Stomach smooth muscle (tissue), 2 donors: ENCODE results near the gene PIGT.

Experiments
- H3K27ac ChIP-seq: one replicate; pipeline ENCODE4 v1.7.0; 2013; ENCODE audit warnings: mild to moderate bottlenecking, low read length, inconsistent platforms
- H3K27me3 ChIP-seq, 2 donors: one replicate each; pipeline ENCODE4 v1.7.0; 2013; ENCODE audit warnings: low read length in 2 of 2; ENCODE audit not compliant: insufficient read depth in 2 of 2, control insufficient read depth in 1 of 2
- H3K36me3 ChIP-seq, 2 donors: one replicate each; pipeline ENCODE4 v1.7.0; 2013; ENCODE audit warnings: low read length in 2 of 2; ENCODE audit not compliant: control insufficient read depth in 2 of 2, insufficient read depth in 2 of 2
- H3K4me1 ChIP-seq: one replicate; pipeline ENCODE4 v1.7.0; 2013; ENCODE audit warnings: low read length; ENCODE audit not compliant: control insufficient read depth, insufficient read depth
- H3K4me3 ChIP-seq, 2 donors: one replicate each; pipeline ENCODE4 v1.7.0; 2013; ENCODE audit warnings: low read length in 2 of 2
- H3K9ac ChIP-seq, 2 donors: one replicate each; pipeline ENCODE4 v1.7.0; 2013; ENCODE audit warnings: low read length in 2 of 2, mild to moderate bottlenecking in 1 of 2
- H3K9me3 ChIP-seq, 2 donors: one replicate each; pipeline ENCODE4 v1.7.0; 2013; ENCODE audit warnings: low read length in 2 of 2; ENCODE audit not compliant: control insufficient read depth in 2 of 2
- donor health status: healthy.
- donor health status: Pancreatic carcinoma.

PIGT gene

GRCh38 chr20:45410887-45411286, 5.1 kb upstream of the PIGT start:
- no peak overlapping the region for H3K27ac ChIP-seq
- H3K4me3 ChIP-seq = no peak overlapping the region
- no peak overlapping the region for H3K9ac ChIP-seq

GRCh38 chr20:45412653-45413052, 3.3 kb upstream of the PIGT start:
- no peaks in the 10 kb centered on the region for H3K9me3 ChIP-seq
- no peak overlapping the region for H3K4me3 ChIP-seq
- peaks cover 26 to 29% of the 10 kb centered on the region in 2 donors for H3K36me3 ChIP-seq
- H3K9ac ChIP-seq = no peak overlapping the region
- peaks cover 28% of the 10 kb centered on the region for H3K4me1 ChIP-seq
- no peaks in the 10 kb centered on the region for H3K27me3 ChIP-seq
- no peak overlapping the region for H3K27ac ChIP-seq

More at GRCh38 chr20:45410887-45411286, 5.1 kb upstream of the PIGT start:
- Histone ChIP-seq H3K27me3 (no peaks in the 10 kb centered on the region), H3K4me1 (peaks cover 19% of the 10 kb centered on the region), H3K9me3 (no peaks in the 10 kb centered on the region), H3K36me3 (peaks cover 26 to 29% of the 10 kb centered on the region in 2 donors)

GRCh38 chr20:45413479-45413878, 2.5 kb upstream of the PIGT start:
- Histone ChIP-seq H3K27ac (no peak overlapping the region), H3K9ac (no peak overlapping the region), H3K4me3 (no peak overlapping the region), H3K4me1 (peaks cover 20% of the 10 kb centered on the region), H3K36me3 (peaks cover 25 to 31% of the 10 kb centered on the region in 2 donors), H3K9me3 (no peaks in the 10 kb centered on the region), H3K27me3 (no peaks in the 10 kb centered on the region)

- H3K27me3 ChIP-seq = no peaks in the 10 kb centered on the region
- H3K27ac ChIP-seq = no peak overlapping the region
- H3K36me3 ChIP-seq = peaks cover 21 to 34% of the 10 kb centered on the region in 2 donors
- peaks cover 27% of the 10 kb centered on the region for H3K4me1 ChIP-seq
- H3K4me3 ChIP-seq = peak overlapping the region; percentile 91 to 99
- H3K9me3 ChIP-seq = no peaks in the 10 kb centered on the region
- H3K9ac ChIP-seq = peak overlapping the region in 1 of 2 donors; percentile 86
Observed at GRCh38 chr20:45416917-45417316, 976 bp downstream of the PIGT start.

GRCh38 chr20:45419188-45420091, 3.5 kb downstream of the PIGT start:
- Histone ChIP-seq H3K4me1 (peaks cover 27% of the 10 kb centered on the region), H3K36me3 (peaks cover 27 to 40% of the 10 kb centered on the region in 2 donors), H3K4me3 (peak overlapping the region in 1 of 2 donors; percentile 22), H3K27me3 (no peaks in the 10 kb centered on the region), H3K27ac (peak overlapping the region; percentile 70), H3K9ac (peak overlapping the region; percentile 13 to 16), H3K9me3 (no peaks in the 10 kb centered on the region)

- H3K4me3 ChIP-seq = no peak overlapping the region
- H3K27ac ChIP-seq = peak overlapping the region; percentile 70
- no peaks in the 10 kb centered on the region for H3K27me3 ChIP-seq
- H3K9ac ChIP-seq = peak overlapping the region in 1 of 2 donors; percentile 13
- H3K36me3 ChIP-seq = peaks cover 30 to 45% of the 10 kb centered on the region in 2 donors
- H3K9me3 ChIP-seq = no peaks in the 10 kb centered on the region
- peaks cover 27% of the 10 kb centered on the region for H3K4me1 ChIP-seq
Observed at GRCh38 chr20:45420125-45420524, 4.2 kb downstream of the PIGT start.

GRCh38 chr20:45423700-45424099, 7.8 kb downstream of the PIGT start:
- Histone ChIP-seq H3K27ac (no peak overlapping the region), H3K36me3 (peaks cover 34 to 49% of the 10 kb centered on the region in 2 donors), H3K27me3 (no peaks in the 10 kb centered on the region)

GRCh38 chr20:45425561-45425960, 9.6 kb downstream of the PIGT start:
- Histone ChIP-seq H3K9me3 (no peaks in the 10 kb centered on the region), H3K4me3 (no peak overlapping the region), H3K27ac (no peak overlapping the region), H3K4me1 (no peaks in the 10 kb centered on the region), H3K27me3 (no peaks in the 10 kb centered on the region), H3K9ac (no peak overlapping the region), H3K36me3 (peaks cover 27 to 35% of the 10 kb centered on the region in 2 donors)

More at GRCh38 chr20:45423700-45424099, 7.8 kb downstream of the PIGT start:
- no peak overlapping the region for H3K4me3 ChIP-seq
- no peak overlapping the region for H3K9ac ChIP-seq
- H3K9me3 ChIP-seq = no peaks in the 10 kb centered on the region
- peaks cover 14% of the 10 kb centered on the region for H3K4me1 ChIP-seq

- Histone ChIP-seq H3K9me3 (no peaks in the 10 kb centered on the region), H3K36me3 (peaks cover 18 to 27% of the 10 kb centered on the region in 2 donors), H3K27me3 (no peaks in the 10 kb centered on the region), H3K4me1 (no peaks in the 10 kb centered on the region), H3K4me3 (no peak overlapping the region), H3K9ac (no peak overlapping the region), H3K27ac (no peak overlapping the region)
Observed at GRCh38 chr20:45426320-45427016, 10.5 kb downstream of the PIGT start.

- Histone ChIP-seq H3K4me1 (no peaks in the 10 kb centered on the region), H3K27ac (no peak overlapping the region), H3K9me3 (no peaks in the 10 kb centered on the region), H3K9ac (no peak overlapping the region), H3K36me3 (peaks cover 16 to 20% of the 10 kb centered on the region in 2 donors), H3K27me3 (no peaks in the 10 kb centered on the region), H3K4me3 (no peak overlapping the region)
Observed at GRCh38 chr20:45427236-45428149, 11.6 kb downstream of the PIGT start.
